ENCODE measurements around the gene CEP164.

The CEP164 gene

GRCh38 chr11:117437041-117437790, 109.6 kb downstream of the CEP164 start:
- no peak for DNase-seq
- no peak overlapping the region for H3K27ac Mint-ChIP-seq
- H3K27me3 Mint-ChIP-seq: peaks cover 11% of the 10 kb centered on the region
- no peak overlapping the region for H3K4me3 Mint-ChIP-seq
- no peaks in the 10 kb centered on the region for H3K4me1 Mint-ChIP-seq (ENCODE audit: low read depth)
- no peaks in the 10 kb centered on the region for H3K9me3 Mint-ChIP-seq
- H3K36me3 Mint-ChIP-seq (ENCODE audit: low read depth): no peaks in the 10 kb centered on the region

- Mint-ChIP-seq H3K27me3 (peaks cover 14% of the 10 kb centered on the region), H3K36me3 (ENCODE audit: low read depth) (no peaks in the 10 kb centered on the region), H3K4me1 (ENCODE audit: low read depth) (no peaks in the 10 kb centered on the region), H3K4me3 (no peak overlapping the region), H3K9me3 (no peaks in the 10 kb centered on the region), H3K27ac (no peak overlapping the region)
- no peak for DNase-seq
Observed at GRCh38 chr11:117437791-117438130, 110.1 kb downstream of the CEP164 start.

- H3K27me3 Mint-ChIP-seq: peaks cover 18% of the 10 kb centered on the region
- no peak for DNase-seq
- H3K36me3 Mint-ChIP-seq (ENCODE audit: low read depth): no peaks in the 10 kb centered on the region
- no peak overlapping the region for H3K27ac Mint-ChIP-seq
- no peaks in the 10 kb centered on the region for H3K4me1 Mint-ChIP-seq (ENCODE audit: low read depth)
- H3K9me3 Mint-ChIP-seq: no peaks in the 10 kb centered on the region
- no peak overlapping the region for H3K4me3 Mint-ChIP-seq
Observed at GRCh38 chr11:117438371-117439000, 110.8 kb downstream of the CEP164 start.

- Mint-ChIP-seq H3K27me3 (peaks cover 24% of the 10 kb centered on the region), H3K4me1 (ENCODE audit: low read depth) (no peaks in the 10 kb centered on the region), H3K9me3 (no peaks in the 10 kb centered on the region), H3K36me3 (ENCODE audit: low read depth) (no peaks in the 10 kb centered on the region), H3K4me3 (no peak overlapping the region), H3K27ac (no peak overlapping the region)
- DNase-seq: no peak
Observed at GRCh38 chr11:117439256-117439655, 111.6 kb downstream of the CEP164 start.

GRCh38 chr11:117440258-117440657, 112.6 kb downstream of the CEP164 start:
- Mint-ChIP-seq H3K4me3 (no peak overlapping the region), H3K27me3 (peaks cover 26% of the 10 kb centered on the region), H3K4me1 (ENCODE audit: low read depth) (no peaks in the 10 kb centered on the region), H3K36me3 (ENCODE audit: low read depth) (no peaks in the 10 kb centered on the region), H3K27ac (no peak overlapping the region), H3K9me3 (no peaks in the 10 kb centered on the region)
- no peak for DNase-seq

- H3K9me3 Mint-ChIP-seq: no peaks in the 10 kb centered on the region
- H3K27me3 Mint-ChIP-seq: peaks cover 25% of the 10 kb centered on the region
- no peaks in the 10 kb centered on the region for H3K36me3 Mint-ChIP-seq (ENCODE audit: low read depth)
- no peak for DNase-seq
- H3K27ac Mint-ChIP-seq: no peak overlapping the region
- no peak overlapping the region for H3K4me3 Mint-ChIP-seq
- no peaks in the 10 kb centered on the region for H3K4me1 Mint-ChIP-seq (ENCODE audit: low read depth)
Observed at GRCh38 chr11:117441146-117441975, 113.7 kb downstream of the CEP164 start.

GRCh38 chr11:117442049-117442868, 114.6 kb downstream of the CEP164 start:
- H3K9me3 Mint-ChIP-seq: no peaks in the 10 kb centered on the region
- H3K36me3 Mint-ChIP-seq (ENCODE audit: low read depth): no peaks in the 10 kb centered on the region
- H3K27me3 Mint-ChIP-seq: peaks cover 19% of the 10 kb centered on the region
- H3K4me3 Mint-ChIP-seq: no peak overlapping the region
- H3K4me1 Mint-ChIP-seq (ENCODE audit: low read depth): no peaks in the 10 kb centered on the region
- H3K27ac Mint-ChIP-seq: no peak overlapping the region
- no peak for DNase-seq

- H3K4me1 Mint-ChIP-seq (ENCODE audit: low read depth): no peaks in the 10 kb centered on the region
- no peaks in the 10 kb centered on the region for H3K9me3 Mint-ChIP-seq
Observed at GRCh38 chr11:117442869-117443239, 115.2 kb downstream of the CEP164 start.

GRCh38 chr11:117443266-117444186, 115.9 kb downstream of the CEP164 start:
- H3K4me1 Mint-ChIP-seq (ENCODE audit: low read depth): no peaks in the 10 kb centered on the region
- no peak overlapping the region for H3K4me3 Mint-ChIP-seq
- H3K27me3 Mint-ChIP-seq: peaks cover 22% of the 10 kb centered on the region
- no peak for DNase-seq
- H3K36me3 Mint-ChIP-seq (ENCODE audit: low read depth): no peaks in the 10 kb centered on the region
- H3K9me3 Mint-ChIP-seq: no peaks in the 10 kb centered on the region
- no peak overlapping the region for H3K27ac Mint-ChIP-seq

More at GRCh38 chr11:117442869-117443239, 115.2 kb downstream of the CEP164 start:
- no peak overlapping the region for H3K4me3 Mint-ChIP-seq
- H3K27ac Mint-ChIP-seq: no peak overlapping the region
- no peak for DNase-seq
- peaks cover 19% of the 10 kb centered on the region for H3K27me3 Mint-ChIP-seq
- H3K36me3 Mint-ChIP-seq (ENCODE audit: low read depth): no peaks in the 10 kb centered on the region

GRCh38 chr11:117444256-117444655, 116.6 kb downstream of the CEP164 start:
- DNase-seq: no peak
- Mint-ChIP-seq H3K4me3 (no peak overlapping the region), H3K27me3 (peaks cover 19% of the 10 kb centered on the region), H3K27ac (no peak overlapping the region), H3K4me1 (ENCODE audit: low read depth) (no peaks in the 10 kb centered on the region), H3K36me3 (ENCODE audit: low read depth) (no peaks in the 10 kb centered on the region), H3K9me3 (no peaks in the 10 kb centered on the region)

- peaks cover 19% of the 10 kb centered on the region for H3K27me3 Mint-ChIP-seq
- no peaks in the 10 kb centered on the region for H3K36me3 Mint-ChIP-seq (ENCODE audit: low read depth)
- no peak for DNase-seq
- H3K4me1 Mint-ChIP-seq (ENCODE audit: low read depth): no peaks in the 10 kb centered on the region
- H3K27ac Mint-ChIP-seq: no peak overlapping the region
- no peaks in the 10 kb centered on the region for H3K9me3 Mint-ChIP-seq
- no peak overlapping the region for H3K4me3 Mint-ChIP-seq
Observed at GRCh38 chr11:117444711-117445658, 117.3 kb downstream of the CEP164 start.

GRCh38 chr11:117449111-117449693, 121.5 kb downstream of the CEP164 start:
- Mint-ChIP-seq H3K27me3 (peaks cover 5% of the 10 kb centered on the region), H3K27ac (no peak overlapping the region), H3K4me3 (no peak overlapping the region), H3K36me3 (ENCODE audit: low read depth) (peaks cover 2% of the 10 kb centered on the region), H3K4me1 (ENCODE audit: low read depth) (no peaks in the 10 kb centered on the region), H3K9me3 (peaks cover 7% of the 10 kb centered on the region)
- DNase-seq: no peak

Measured in activated T-cell treated with anti-CD3 and anti-CD28 coated beads, Interleukin-2, amount 50 U/mL, for 24 hours (primary cell).